Fibroblast of skin of back (primary cell): ENCODE measurements around the gene LRRC59.
"Not testable (repeated sequence)": the region's sequence is repeated elsewhere in the genome, so short reads cannot be mapped to it uniquely, and the experiment has no call there.

Experiments
- DNase-seq: peaks from one replicate; pipeline ENCODE4 v3.0.0-alpha.2; 2013

LRRC59 gene

GRCh38 chr17:50424246-50424995, 27.1 kb upstream of the LRRC59 start:
- DNase-seq, result no peak

GRCh38 chr17:50423553-50424159, 26.3 kb upstream of the LRRC59 start:
- peak; percentile 98 for DNase-seq

GRCh38 chr17:50422738-50423137, 25.4 kb upstream of the LRRC59 start:
- no peak for DNase-seq

- DNase-seq, result no peak
Observed at GRCh38 chr17:50421308-50422051, 24.2 kb upstream of the LRRC59 start.

GRCh38 chr17:50420419-50421112, 23.2 kb upstream of the LRRC59 start:
- DNase-seq, result no peak

- DNase-seq, result not testable (repeated sequence)
Observed at GRCh38 chr17:50419577-50419976, 22.3 kb upstream of the LRRC59 start.

- DNase-seq, result peak; percentile 48
Observed at GRCh38 chr17:50414808-50415207, 17.5 kb upstream of the LRRC59 start.

- DNase-seq, result no peak
Observed at GRCh38 chr17:50412188-50412732, 14.9 kb upstream of the LRRC59 start.

GRCh38 chr17:50407921-50408320, 10.6 kb upstream of the LRRC59 start:
- no peak for DNase-seq

- DNase-seq, result no peak
Observed at GRCh38 chr17:50406578-50406977, 9.3 kb upstream of the LRRC59 start.

GRCh38 chr17:50405351-50405750, 8.0 kb upstream of the LRRC59 start:
- DNase-seq, result not testable (repeated sequence)

- DNase-seq, result not testable (repeated sequence)
Observed at GRCh38 chr17:50399591-50399990, 2.3 kb upstream of the LRRC59 start.

GRCh38 chr17:50398672-50399071, 1.3 kb upstream of the LRRC59 start:
- not testable (repeated sequence) for DNase-seq

GRCh38 chr17:50397919-50398285, 579 bp upstream of the LRRC59 start:
- DNase-seq, result no peak

- DNase-seq, result peak; percentile 45
Observed at GRCh38 chr17:50396261-50397110, 837 bp downstream of the LRRC59 start.

GRCh38 chr17:50394711-50395110, 2.6 kb downstream of the LRRC59 start:
- no peak for DNase-seq

- DNase-seq, result no peak
Observed at GRCh38 chr17:50393700-50394099, 3.6 kb downstream of the LRRC59 start.

GRCh38 chr17:50392621-50393020, 4.7 kb downstream of the LRRC59 start:
- DNase-seq, result no peak

GRCh38 chr17:50389534-50389933, 7.8 kb downstream of the LRRC59 start:
- DNase-seq, result no peak

GRCh38 chr17:50388728-50389127, 8.6 kb downstream of the LRRC59 start:
- no peak for DNase-seq

- DNase-seq, result no peak
Observed at GRCh38 chr17:50386510-50386909, 10.8 kb downstream of the LRRC59 start.

GRCh38 chr17:50382931-50383330, 14.4 kb downstream of the LRRC59 start:
- no peak for DNase-seq
